Hematopoietic multipotent progenitor cell (in vitro differentiated cells): ENCODE data around the gene ANKS1A. TPM values are rescaled to one million over a fixed set of nuclear protein-coding genes. Genes with fewer than 3 reads are reported as not detected.
"Not testable (repeated sequence)": the region's sequence is repeated elsewhere in the genome, so short reads cannot be mapped to it uniquely, and the experiment has no call there.

ENCODE experiments used
- DNase-seq, 3 donors: peaks; one replicate each; pipeline ENCODE4 v3.0.0-alpha.2; 2011 to 2015; ENCODE audit warnings: low read depth in 2 of 3, low spot score in 2 of 3
- total RNA-seq: library from RNA; depleted of rRNA; stranded (reverse); fragments of >200 nt; gene quantifications from one replicate; pipeline ENCODE4 v1.2.3, GENCODE V29; 2012

ANKS1A gene
- total RNA-seq, 1 donor: 17.5 TPM

DNA sequence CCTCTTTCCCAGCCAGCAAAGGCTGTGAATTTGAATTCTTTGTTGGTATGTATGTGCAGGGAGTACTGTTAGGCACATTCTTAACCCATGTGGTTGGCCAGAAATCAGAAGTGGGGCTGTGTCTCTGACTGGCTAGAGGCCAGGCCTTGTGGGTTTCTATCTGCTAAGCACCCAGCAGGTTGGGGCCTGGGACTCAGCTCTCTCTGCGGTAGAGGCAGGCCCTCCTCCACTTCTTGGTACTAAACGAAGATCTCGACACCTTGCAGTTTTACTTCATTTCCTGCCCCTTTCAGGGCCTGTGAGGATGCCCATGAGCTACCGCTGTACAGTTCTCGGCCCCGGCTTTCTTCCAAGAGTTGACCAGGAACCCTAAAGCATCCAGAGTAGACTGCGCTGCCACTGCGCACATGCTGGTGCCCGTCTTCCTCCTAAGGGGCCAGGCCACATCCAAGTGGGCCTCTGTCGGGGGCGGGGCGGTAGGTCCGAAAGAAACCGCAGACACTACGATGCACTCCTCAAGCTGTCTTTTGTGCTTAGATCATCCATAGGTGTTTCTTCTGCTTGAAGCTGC is 201.0 kb downstream of the ANKS1A start:
- DNase-seq: peak in 2 of 3 donors; percentile 25 to 89

DNA sequence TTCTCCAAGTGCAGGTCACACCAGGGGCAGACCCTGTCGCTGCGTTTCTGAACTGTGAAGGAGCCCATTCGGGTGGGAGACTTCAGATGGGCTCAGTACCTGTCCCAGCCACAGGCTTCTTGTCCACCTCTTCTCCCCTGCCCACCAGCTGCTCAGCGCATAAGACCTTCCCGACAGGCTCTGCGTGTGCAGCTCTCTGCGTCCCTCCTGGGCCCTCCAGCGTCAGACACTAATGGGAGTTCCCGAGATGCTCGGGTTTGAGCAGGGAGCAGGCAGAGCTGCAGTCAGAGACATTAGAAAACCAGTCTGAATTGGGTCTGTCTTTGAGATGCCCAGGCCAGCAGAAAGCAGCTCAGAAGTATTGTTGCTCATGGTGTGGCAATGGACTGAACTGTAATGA is 201.7 kb downstream of the ANKS1A start:
- no peak for DNase-seq

DNA sequence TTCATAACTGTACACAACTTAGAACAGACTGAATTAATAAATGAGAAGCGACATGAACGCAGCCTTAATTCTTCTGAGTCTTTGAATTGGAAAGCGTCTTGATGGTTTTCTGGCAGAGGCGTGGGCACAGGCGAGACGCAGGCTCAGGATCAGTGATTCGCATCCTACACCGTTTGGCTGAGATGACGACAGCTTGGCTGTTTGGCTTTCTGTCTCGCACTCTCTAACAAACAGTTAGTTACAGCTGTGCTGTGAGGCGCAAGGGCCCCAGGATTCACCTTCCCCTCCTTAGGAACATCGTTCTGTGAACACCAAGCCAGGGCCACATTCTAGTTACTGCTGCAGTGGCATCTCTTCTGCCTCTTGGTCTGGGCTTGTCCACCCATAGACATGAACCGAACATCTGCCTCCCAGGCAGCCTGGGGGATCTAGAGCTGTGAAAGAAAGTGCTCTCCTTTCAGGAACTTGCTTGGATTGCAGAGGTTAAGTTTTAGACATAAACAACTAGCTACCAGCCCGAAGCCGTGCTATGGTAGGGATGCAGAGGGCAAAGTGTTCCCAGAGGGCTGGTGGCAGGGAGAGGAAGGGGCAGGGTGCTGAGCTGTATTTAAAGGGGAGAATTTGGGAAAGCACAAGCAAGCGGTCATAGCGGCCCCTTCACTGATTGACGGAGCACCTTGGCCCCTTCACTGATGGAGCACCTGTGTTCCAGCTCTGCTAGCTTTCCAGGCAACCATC is 202.5 kb downstream of the ANKS1A start:
- no peak for DNase-seq

DNA sequence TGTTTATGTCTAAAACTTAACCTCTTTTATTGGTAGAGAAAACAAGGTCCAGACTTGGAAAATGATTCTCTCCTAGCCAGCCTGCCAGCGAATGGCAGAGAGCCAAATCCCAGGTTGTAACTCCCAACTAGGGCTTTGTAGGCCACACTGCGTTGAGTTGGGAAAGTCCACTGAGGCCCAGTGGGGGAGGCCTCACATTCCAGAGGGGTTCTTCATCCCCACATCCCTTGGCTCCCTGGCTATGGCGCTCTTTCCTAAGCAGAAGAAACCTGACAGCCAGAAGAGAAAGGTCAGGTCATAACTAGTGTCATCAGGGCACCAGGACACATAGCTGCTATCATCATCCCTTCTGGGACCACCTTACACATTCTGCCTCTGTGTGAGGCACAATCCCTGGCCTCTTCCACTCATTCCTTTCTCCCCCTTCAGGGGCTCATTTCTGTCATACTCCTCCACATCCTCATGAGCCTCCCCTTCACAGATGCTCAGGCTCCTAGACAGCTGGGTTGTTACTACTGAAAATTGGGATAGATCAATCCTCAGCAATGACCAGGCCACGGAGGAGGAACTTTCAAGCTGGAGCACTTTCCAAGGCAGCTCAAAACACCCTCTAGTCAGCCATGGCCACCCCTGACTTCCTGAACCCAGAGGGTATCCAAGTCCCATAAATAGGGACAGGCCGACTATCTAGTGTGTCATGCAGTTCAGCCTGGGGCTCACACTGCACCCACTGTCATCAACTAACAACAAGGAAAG is 203.5 kb downstream of the ANKS1A start:
- DNase-seq: no peak

DNA sequence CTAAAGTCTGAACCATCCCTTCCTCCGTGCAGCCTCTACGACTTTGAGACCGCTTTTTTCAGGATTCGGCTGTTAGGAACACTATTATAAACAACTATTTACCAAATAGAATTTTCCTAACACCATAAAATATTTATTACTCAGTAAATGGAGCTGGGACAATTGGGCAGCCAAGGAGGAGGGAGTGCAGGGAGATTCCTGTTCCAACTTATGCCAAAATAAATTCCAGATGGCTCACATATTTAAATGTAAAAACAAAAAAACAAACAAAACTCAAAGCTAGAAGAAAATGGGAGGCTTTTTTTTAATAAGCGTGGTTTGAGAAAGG is 204.0 kb downstream of the ANKS1A start:
- no peak for DNase-seq

DNA sequence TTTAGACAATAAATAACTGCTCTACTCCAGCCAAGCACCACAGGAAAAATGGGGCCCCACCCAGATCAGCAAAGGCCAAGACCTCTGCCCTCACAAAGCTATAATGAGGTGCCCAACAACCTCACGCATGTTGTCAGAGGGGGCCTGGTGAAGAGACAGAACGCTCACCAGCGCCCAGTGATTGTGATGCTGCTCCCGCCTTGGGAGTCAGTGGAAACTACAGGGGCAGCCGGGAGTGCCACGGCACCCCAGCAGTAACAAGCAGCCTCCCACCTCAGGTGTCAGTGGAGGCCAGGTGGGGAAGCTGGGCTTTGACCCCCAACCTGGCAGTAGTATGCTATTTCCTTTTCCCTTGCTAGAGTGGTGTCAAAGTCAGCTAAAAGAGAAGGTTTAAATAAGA is 204.7 kb downstream of the ANKS1A start:
- no peak for DNase-seq

DNA sequence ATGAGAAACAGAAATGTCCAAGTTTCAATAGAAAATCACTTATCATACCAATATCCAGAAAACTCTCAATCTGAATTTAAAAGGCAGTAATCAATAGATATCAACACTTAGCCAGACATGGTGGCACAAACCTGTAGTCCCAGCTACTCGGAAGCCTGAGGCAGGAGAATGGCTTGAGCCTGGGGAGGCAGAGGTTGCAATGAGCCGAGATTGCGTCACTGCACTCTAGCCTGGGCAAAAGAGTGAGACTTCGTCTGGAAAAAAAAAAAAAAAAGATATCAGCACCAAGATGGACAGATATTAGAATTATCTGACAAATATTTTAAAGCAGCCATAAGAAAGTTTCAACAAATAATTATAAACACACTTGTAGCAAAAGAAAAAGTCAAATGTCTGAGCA is 205.1 kb downstream of the ANKS1A start:
- no peak for DNase-seq

DNA sequence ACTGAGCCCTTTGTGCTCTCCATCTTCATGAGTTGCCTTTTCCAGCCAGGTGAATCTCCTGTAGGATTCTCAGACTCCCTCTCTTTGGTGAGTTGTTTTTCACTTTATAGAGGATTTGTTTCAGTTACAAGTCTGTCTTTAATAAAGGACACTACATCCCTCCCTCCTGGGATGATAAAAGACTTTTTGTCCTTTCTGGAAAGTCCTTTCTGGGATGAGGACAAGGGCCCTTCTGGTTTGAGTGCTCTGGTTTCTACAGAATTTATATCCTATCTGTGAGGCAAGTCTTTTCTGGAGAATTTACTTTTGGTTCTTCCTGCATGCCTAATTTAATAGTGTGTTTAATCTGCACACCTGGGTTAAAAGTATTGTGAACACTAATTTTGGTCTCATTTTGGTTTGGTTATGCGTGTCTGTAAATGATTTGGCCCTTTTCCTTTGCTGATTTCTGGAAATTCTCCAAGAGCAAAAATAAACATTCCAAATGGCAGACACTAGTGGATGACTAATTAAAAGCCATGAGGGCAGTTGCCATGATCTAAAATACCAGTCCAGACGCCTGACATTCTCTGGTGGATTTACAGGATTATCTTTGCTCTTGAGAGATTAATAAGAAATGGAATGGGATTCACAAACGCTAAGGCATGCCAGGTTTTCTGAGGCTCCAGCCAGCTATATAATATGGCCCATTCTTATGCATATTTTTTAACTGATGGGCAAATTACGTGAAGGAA is 207.2 kb downstream of the ANKS1A start:
- DNase-seq: no peak

DNA sequence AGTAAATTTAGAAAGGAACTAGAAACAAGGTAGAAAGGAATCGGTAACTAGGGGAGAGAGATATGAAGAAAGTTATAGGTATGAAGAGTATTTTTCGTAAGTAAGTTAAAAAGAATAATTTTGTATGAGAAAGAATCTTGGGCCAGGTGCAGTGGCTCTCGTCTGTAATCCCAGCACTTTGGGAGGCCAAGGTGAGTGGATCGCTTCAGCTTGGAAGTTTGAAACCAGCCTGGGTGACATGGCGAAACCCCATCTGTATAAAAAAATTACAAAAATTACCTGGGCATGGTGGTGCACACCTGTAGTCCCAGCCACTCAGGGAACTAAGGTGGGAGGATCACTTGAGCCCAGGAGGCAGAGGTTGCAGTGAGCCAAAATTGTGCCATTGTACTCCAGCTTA is 210.1 kb downstream of the ANKS1A start:
- no peak for DNase-seq

DNA sequence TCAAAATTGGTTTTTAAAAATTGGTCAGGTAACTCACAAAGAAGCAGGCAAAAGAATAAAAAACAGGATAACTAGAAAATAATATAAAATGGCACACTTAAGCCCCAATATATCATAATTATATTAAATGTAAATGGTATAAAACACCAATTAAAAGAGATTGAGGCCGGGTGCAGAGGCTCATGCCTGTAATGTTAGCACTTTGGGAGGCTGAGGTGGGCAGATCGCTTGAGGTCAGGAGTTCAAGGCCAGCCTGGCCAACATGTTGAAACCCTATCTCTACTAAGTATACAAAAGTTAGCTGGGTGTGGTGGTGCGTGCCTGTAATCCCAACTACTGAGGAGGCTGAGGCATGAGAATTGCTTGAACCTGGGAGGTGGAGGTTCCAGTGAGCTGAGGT is 216.0 kb downstream of the ANKS1A start:
- DNase-seq: no peak

DNA sequence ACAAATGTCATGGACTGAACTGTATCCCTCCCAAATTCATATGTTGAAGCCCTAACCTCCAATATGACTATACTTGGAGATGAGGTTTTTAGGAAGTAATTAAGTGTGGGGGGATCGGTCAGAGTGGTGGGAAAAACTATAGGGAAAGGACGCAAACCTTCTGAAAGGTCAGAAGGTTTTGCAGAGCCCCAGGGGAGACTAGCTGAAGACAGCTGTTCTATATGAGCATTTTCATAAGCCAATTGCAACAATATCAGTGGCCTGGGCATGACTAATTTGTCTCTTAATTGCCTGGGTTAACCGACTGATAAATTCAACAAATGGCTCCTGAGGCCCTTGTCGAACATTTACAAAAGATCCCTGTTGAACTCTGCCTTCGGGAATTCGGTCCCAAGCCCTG is 217.0 kb downstream of the ANKS1A start:
- not testable (repeated sequence) for DNase-seq

DNA sequence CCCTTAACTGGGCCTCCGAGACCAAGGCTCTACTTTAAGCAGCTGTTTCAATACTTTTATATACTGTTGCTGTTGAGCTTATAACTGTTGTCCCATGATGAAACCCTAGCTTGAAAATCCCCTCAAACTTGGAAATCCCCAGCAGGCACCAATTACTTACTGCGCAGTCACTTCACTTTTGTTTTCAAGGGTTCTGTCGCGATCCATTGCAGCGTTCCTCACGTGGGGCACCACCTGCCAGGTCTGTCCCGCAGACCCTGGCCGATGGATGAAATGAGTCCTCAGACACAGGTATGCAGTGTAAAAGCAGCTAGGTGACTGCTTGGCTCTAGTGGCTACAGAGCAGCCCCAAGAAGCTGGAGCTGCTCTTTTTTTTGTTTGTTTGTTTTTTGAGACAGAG is 218.2 kb downstream of the ANKS1A start:
- not testable (repeated sequence) for DNase-seq

DNA sequence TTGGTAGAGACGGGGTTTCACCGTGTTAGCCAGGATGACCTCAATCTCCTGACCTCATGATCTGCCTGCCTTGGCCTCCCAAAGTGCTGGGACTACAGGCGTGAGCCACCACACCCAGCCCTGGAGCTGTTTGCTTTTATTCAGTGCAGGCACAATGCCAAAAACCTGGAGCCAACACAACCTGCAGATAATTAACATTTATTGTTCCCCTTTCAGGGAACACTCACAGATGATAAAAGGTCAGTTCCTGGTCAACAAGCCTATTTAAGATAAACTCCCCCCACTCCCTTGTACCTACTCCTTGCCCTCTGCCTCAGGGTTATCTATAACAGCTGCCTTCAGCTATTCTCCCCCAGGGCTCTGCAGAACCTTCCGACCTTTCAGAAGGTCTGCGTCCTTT is 218.7 kb downstream of the ANKS1A start:
- not testable (repeated sequence) for DNase-seq

DNA sequence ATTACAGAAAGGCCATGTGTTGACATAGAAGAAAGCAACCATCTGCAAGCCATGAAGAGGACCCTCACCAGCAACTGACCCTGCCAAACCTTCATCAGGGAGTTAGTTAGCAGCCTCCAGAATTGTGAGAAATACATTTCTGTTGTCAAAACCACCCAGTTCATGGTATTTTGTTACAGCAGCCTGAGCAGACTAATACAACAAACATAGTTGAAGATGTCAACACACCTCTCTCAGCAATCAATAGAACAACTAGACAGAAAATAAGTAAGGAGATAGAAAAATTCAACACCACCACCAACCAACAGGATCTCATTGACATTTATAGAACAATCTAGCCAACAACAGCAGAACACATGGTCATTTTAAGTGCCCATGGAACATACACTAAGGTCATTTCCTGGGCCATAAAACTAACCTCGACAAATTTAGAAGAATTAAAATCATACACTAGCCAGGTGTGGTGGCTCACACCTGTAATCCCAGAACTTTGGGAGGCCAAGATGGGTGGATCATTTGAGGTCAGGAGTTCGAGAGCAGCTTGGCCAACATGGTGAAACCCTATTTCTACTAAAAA is 219.3 kb downstream of the ANKS1A start:
- no peak for DNase-seq

DNA sequence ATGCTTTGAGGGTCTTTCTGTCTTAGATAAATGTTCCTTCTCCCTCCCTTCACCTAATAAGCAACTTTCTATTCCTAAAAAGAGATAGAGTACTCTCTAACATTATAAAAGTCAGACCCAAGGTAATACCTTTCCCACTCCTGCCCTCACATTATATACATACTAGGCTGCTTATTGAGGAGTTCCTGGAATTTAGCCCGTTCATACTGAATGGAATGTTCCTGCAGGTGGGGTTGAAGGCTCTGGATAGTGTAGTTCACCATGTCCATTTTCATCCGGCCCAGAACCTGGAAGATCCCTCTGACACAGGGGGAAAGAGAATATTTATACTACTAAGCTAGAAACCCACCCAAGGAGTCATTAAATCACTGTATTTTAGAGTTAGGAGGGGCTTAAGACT is 231.7 kb downstream of the ANKS1A start:
- DNase-seq: no peak

DNA sequence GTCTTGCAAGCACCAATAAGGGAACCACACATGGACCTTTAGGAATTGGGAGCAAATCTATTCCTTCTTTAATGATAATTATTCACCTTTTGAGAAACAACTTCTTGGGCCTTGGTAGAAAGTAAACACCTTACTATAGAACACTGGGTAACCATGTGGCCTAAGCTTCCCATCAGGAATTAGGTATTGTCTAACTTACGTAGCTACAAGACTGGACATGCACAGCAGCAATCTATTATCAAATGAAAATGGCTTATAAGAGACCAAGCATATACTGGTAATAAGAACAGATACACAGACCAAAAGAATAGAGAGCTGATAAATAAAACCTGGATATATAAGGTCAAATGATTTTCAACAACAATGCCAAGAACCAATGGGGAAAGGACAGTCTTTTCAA is 235.3 kb downstream of the ANKS1A start:
- no peak for DNase-seq

DNA sequence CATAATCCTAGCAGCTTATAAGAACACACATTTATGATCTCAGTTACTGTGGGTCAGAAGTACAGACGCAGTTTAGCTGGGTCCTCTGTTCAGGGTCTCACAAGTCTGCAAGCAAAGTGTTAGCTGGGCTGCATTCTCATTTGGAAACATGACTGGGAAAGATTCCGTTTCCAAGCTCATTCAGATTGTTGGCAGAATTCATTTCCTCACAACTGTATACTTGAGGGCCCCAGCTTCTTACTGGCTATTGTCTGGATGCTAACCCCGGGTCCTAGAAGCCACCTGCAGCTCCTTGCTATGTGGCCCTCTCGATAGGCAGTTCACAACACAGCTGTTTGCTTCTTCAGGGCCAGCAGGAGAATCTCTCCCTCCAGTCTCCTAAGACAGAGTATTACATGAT is 239.0 kb downstream of the ANKS1A start:
- no peak for DNase-seq

DNA sequence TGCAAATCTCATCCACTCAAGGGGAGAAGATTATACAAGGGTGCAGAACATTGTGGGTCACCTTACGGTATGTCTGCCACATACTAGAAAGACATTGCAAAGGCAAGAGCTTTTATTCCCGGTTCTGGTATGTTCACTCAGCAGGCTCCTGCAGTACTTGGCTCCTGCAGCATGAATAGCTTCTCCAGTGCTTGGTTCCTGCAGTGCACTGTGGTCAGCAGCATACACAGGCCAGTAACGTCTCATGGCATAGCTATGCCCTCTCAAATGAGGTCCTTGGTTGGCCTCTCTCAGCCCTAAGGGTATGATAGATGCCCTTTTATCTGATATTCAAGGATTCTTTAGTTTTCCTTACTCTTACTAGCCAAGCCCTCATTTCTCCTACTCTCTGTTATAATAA is 239.4 kb downstream of the ANKS1A start:
- no peak for DNase-seq

DNA sequence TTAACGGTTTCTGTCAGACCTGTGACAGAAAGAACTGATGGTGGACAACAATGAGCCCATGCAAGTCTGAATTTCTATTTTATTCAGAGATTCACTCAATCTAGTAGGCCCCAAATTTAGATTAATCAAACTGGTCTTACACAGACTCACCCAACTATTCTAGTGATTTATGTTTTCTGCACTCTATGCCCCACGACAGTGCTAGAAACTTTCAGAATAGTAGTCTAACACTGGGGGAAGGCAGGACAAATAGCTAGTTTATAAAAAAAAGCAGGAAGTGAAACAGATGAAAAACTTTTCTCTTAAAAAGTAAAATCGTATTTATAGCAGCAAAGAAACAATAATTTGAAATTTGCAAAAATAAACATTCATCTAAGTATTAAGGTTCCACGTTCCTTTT is 247.1 kb downstream of the ANKS1A start:
- DNase-seq: no peak

DNA sequence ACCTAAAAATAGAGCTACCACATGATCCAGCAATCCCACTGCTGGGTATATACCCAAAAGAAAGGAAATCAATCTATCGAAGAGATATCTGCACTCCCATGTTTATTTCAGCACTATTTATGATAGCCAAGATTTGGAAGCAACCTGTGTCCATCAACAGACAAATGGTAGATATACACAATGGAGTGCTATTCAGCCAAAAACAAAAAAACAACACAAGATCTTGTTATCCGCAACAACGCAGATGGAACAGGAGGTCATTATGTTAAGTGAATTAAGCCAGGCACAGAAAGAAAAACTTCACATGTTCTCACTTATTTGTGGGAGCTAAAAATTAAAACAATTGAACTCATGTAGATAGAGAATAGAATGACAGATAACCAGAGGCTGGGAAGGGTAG is 249.1 kb downstream of the ANKS1A start:
- not testable (repeated sequence) for DNase-seq

DNA sequence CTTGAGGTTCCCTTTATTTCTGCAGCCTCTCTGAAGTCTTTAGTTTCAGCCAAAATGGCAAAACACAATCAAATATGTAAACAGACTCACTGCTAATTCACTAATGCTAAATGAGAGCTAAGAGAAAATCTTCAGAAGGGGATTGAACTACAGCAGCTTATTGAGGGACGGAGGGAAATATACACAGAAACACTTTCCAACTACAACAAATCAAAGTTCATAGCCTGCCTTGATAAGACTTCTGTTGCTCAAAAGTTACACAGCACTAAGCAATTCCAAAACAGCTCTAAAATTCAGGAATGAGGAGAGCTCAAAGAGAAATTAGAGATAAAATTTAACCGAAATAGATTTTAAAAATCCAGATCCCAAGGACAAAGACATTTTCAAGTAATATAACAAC is 250.4 kb downstream of the ANKS1A start:
- DNase-seq: no peak
